IgD-negative memory B cell (primary cell): Measurements from ENCODE around the gene TEX26. TPM values are rescaled to one million over a fixed set of nuclear protein-coding genes. Genes with fewer than 3 reads are reported as not detected.

Experiments used
- H3K27ac Mint-ChIP-seq, 3 donors: one replicate each; pipeline ENCODE4 v1.8.0; 2020 to 2022; ENCODE audit warnings: mild to moderate bottlenecking in 3 of 3, mixed read lengths in 3 of 3, moderate library complexity in 1 of 3
- H3K27me3 Mint-ChIP-seq: one replicate; pipeline ENCODE4 v1.8.0; 2021; ENCODE audit warnings: mixed read lengths
- H3K36me3 Mint-ChIP-seq: one replicate; pipeline ENCODE4 v1.8.0; 2020; ENCODE audit warnings: mild to moderate bottlenecking, mixed read lengths
- H3K4me1 Mint-ChIP-seq, 3 donors: one replicate each; pipeline ENCODE4 v1.8.0; 2020 to 2022; ENCODE audit warnings: mixed read lengths in 3 of 3, mild to moderate bottlenecking in 1 of 3
- H3K4me3 Mint-ChIP-seq, 4 donors: one replicate each; pipeline ENCODE4 v1.8.0; 2020 to 2022; ENCODE audit warnings: mild to moderate bottlenecking in 4 of 4, mixed read lengths in 4 of 4, moderate library complexity in 3 of 4
- H3K9me3 Mint-ChIP-seq, 3 donors: one replicate each; pipeline ENCODE4 v1.8.0; 2020 to 2021; ENCODE audit warnings: mixed read lengths in 3 of 3, mild to moderate bottlenecking in 1 of 3
- polyA plus RNA-seq: library from polyadenylated mRNA; unstranded; fragments of 300-500 nt; fragmentation: Illumina TruSeq; gene quantifications from one replicate; pipeline ENCODE4 v1.2.3, GENCODE V29; 2021

TEX26 gene
- polyA plus RNA-seq, 1 donor from 2014 or later, result not detected

DNA sequence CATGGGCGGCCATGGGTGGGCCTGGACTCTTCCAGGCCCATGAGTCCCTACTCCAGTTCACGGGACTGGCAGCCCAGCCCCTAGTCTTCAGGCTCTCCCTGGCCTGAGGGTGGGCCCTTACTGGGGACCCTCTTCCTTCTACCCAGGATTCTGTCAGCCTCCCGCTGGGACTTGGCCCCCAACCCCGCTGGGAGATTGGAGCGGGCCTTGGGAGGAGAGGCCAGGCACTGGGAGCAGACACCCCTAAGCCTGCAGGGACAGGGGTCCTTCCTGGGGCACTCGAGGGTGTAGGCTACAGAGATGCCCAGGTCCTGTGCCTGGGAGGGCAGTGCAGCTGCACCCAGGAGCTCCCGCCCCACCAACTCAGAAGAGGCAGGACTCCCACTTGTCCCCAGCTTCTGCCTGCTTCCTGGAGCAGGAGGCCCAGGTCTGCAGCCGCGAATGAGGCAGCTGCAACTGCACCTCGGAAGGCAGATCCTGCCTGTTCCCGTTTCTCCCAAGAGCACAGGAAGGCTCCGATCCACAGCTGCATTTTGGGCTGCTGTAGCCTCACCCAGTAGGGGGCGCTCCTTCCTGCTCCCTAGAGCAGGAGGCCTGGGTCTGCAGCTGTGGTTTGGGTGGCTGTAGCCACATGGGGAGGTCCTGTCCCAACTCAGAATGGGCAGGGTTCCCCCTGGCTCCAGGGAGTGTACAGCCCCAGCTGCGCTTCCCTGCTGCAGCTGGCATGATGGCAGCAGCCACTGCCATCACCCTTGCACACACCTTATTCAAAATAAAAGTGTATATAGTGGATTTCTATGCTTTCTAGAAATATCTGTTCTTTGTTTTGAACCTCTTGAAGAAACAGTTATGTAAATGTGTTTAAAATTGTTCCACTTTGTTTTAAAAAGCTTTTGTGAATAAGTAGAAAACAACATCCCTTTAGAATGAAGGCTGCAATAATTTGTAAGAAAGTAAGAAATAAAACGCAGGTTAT is 46.8 kb downstream of the TEX26 start:
- H3K27ac Mint-ChIP-seq, result no peak overlapping the region
- H3K36me3 Mint-ChIP-seq, result no peaks in the 10 kb centered on the region
- H3K27me3 Mint-ChIP-seq, result no peaks in the 10 kb centered on the region
- H3K4me3 Mint-ChIP-seq, result no peak overlapping the region
- H3K4me1 Mint-ChIP-seq, result peaks cover 0 to 1% (median 0%) of the 10 kb centered on the region in 3 donors
- H3K9me3 Mint-ChIP-seq, result no peaks in the 10 kb centered on the region

- Mint-ChIP-seq H3K36me3 (peaks cover under 1% of the 10 kb centered on the region), H3K9me3 (no peaks in the 10 kb centered on the region), H3K4me1 (no peaks in the 10 kb centered on the region), H3K27ac (no peak overlapping the region), H3K4me3 (no peak overlapping the region), H3K27me3 (peaks cover 5% of the 10 kb centered on the region)
These were observed 50.0 kb downstream of the TEX26 start for GRCh38 chr13:30982506-30982905.

DNA sequence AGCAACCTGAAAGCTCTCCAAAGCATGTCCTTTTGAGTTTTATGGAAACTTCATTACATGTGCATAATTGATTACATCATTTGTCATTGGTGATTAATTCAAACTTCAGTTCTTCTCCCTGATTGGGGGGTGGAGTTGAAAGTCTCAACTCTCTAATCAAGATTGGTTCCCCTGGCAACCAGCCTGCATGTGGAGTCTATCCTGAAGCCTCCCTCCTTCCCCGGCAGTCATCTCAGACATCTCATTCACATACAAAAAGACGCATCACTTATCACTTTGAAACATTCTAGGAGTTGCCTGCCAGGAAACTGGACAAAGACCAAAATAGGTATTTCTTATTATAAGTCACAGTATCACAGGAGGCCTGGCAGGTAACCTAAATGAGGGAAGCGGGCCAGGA is 50.5 kb downstream of the TEX26 start:
- H3K27me3 Mint-ChIP-seq, result peaks cover 5% of the 10 kb centered on the region
- H3K4me3 Mint-ChIP-seq, result no peak overlapping the region
- peaks cover 2% of the 10 kb centered on the region for H3K36me3 Mint-ChIP-seq
- no peaks in the 10 kb centered on the region for H3K4me1 Mint-ChIP-seq
- H3K9me3 Mint-ChIP-seq, result no peaks in the 10 kb centered on the region
- no peak overlapping the region for H3K27ac Mint-ChIP-seq

GRCh38 chr13:30983431-30983830 is 51.0 kb downstream of the TEX26 start:
- Mint-ChIP-seq H3K27me3 (peaks cover 5% of the 10 kb centered on the region), H3K4me1 (no peaks in the 10 kb centered on the region), H3K36me3 (peaks cover 2% of the 10 kb centered on the region), H3K9me3 (no peaks in the 10 kb centered on the region), H3K27ac (no peak overlapping the region), H3K4me3 (no peak overlapping the region)

- H3K9me3 Mint-ChIP-seq, result no peaks in the 10 kb centered on the region
- peaks cover 2% of the 10 kb centered on the region for H3K36me3 Mint-ChIP-seq
- H3K4me3 Mint-ChIP-seq, result no peak overlapping the region
- H3K27me3 Mint-ChIP-seq, result peaks cover 5% of the 10 kb centered on the region
- H3K27ac Mint-ChIP-seq, result peak overlapping the region in 1 of 3 donors; percentile 10
- H3K4me1 Mint-ChIP-seq, result no peaks in the 10 kb centered on the region
These were observed 52.2 kb downstream of the TEX26 start for GRCh38 chr13:30984620-30985019.

- Mint-ChIP-seq H3K36me3 (peaks cover 2% of the 10 kb centered on the region), H3K4me3 (no peak overlapping the region), H3K27me3 (peaks cover 8% of the 10 kb centered on the region), H3K4me1 (no peaks in the 10 kb centered on the region), H3K9me3 (no peaks in the 10 kb centered on the region), H3K27ac (no peak overlapping the region)
These were observed 53.3 kb downstream of the TEX26 start for GRCh38 chr13:30985637-30986205.

- Mint-ChIP-seq H3K4me1 (no peaks in the 10 kb centered on the region), H3K36me3 (peaks cover 2% of the 10 kb centered on the region), H3K27ac (no peak overlapping the region)
These were observed 58.7 kb downstream of the TEX26 start for GRCh38 chr13:30991184-30991583.

GRCh38 chr13:30991922-30992321 is 59.5 kb downstream of the TEX26 start:
- H3K36me3 Mint-ChIP-seq, result peaks cover 2% of the 10 kb centered on the region
- H3K27me3 Mint-ChIP-seq, result peaks cover 12% of the 10 kb centered on the region
- no peak overlapping the region for H3K4me3 Mint-ChIP-seq
- H3K4me1 Mint-ChIP-seq, result no peaks in the 10 kb centered on the region
- H3K9me3 Mint-ChIP-seq, result peaks cover 0 to 3% (median 0%) of the 10 kb centered on the region in 3 donors
- H3K27ac Mint-ChIP-seq, result peak overlapping the region in 1 of 3 donors; percentile 64

More at GRCh38 chr13:30991184-30991583, 58.7 kb downstream of the TEX26 start:
- Mint-ChIP-seq H3K4me3 (no peak overlapping the region), H3K27me3 (peaks cover 12% of the 10 kb centered on the region), H3K9me3 (peaks cover 0 to 3% (median 0%) of the 10 kb centered on the region in 3 donors)

- H3K27ac Mint-ChIP-seq, result no peak overlapping the region
- H3K4me3 Mint-ChIP-seq, result no peak overlapping the region
- H3K27me3 Mint-ChIP-seq, result peaks cover 12% of the 10 kb centered on the region
- peaks cover 0 to 3% (median 0%) of the 10 kb centered on the region in 3 donors for H3K9me3 Mint-ChIP-seq
- no peaks in the 10 kb centered on the region for H3K36me3 Mint-ChIP-seq
- H3K4me1 Mint-ChIP-seq, result no peaks in the 10 kb centered on the region
These were observed 62.9 kb downstream of the TEX26 start for GRCh38 chr13:30995331-30995730.

DNA sequence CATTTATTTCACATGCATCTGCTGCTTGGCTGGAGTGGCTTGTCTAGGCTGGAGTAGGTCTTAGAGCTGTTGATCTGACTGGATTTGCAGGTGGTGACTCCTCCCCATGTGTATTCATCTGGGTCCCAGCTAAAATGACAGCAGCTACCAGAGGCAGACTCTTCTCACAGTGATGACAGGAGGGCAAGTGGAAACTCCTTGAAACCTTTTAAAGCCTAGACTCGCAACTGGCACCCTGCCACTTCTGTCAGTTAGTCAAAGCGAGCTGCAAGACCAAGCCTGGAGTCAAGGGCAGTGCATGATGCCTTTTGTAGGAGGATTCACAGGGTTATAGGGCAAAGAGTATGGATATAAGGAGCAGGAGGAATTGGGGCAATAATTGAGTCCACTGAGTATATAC is 65.2 kb downstream of the TEX26 start:
- H3K9me3 Mint-ChIP-seq, result peaks cover 0 to 3% (median 0%) of the 10 kb centered on the region in 3 donors
- H3K36me3 Mint-ChIP-seq, result no peaks in the 10 kb centered on the region
- H3K27ac Mint-ChIP-seq, result no peak overlapping the region
- H3K4me1 Mint-ChIP-seq, result no peaks in the 10 kb centered on the region
- H3K27me3 Mint-ChIP-seq, result peaks cover 12% of the 10 kb centered on the region
- no peak overlapping the region for H3K4me3 Mint-ChIP-seq

DNA sequence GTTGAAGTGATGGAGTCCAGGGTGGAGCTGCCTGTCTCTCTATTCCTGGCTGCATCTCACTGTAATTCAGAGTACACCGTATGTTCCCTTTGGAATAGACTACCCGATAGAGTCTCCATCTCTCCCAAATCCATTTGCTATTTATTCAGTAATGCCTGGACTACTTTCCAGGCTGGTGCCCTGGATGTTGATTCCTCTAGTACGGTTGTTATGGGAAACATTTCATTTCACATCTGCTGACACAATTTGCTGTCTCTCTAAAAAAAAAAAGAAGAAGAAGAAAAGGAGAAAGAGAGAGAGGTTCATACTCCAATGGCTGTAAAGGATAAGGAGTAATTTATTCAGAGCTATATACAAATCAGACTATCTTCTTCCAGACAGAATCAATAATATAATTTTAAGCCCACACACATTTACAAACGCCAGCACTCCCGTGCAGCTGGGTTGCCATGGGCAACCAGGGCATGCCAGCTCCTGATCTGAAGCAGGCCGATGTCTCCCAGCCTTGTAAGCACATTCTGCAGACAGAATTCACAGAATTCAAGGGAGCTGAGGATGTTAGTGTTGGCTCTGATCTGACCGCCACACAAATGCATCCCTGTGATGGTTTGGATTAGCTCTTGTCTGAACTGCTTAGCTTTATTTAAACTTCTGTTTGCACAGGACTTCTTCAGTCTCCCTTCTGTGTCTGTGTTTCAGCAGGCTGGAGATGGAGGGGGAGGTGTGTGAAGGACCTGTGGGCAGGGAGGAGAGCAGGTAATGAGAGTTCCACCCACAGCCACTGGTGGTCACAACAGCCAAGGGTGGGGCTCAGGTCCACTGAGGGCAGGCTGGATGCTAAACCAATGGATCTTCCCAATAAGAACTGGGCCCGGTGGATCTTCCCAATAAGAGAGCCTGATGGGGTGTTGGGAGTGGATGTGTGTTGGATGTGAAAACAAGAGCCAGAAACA is 66.0 kb downstream of the TEX26 start:
- no peaks in the 10 kb centered on the region for H3K36me3 Mint-ChIP-seq
- no peaks in the 10 kb centered on the region for H3K4me1 Mint-ChIP-seq
- H3K4me3 Mint-ChIP-seq, result no peak overlapping the region
- H3K9me3 Mint-ChIP-seq, result peaks cover 0 to 3% (median 0%) of the 10 kb centered on the region in 3 donors
- no peak overlapping the region for H3K27ac Mint-ChIP-seq
- H3K27me3 Mint-ChIP-seq, result peaks cover 9% of the 10 kb centered on the region

DNA sequence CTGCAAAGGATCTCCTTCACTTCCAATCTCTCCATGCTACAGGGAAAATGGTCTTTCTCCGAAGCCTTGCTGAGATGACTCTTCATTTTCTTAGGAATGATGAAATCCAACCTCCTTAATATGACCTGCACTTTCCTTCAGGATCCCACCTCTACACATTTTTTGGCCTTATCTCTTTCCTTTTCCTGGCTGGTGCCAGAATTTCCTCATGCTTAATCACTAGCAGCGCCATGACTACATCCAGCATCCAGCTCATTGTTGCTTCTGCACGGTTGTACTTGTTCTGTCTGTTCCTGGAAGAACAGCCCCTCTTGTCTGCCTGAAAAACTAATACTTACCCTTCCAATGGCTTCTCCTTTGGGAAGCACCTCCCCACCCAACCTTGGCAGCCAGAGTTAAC is 68.4 kb downstream of the TEX26 start:
- Mint-ChIP-seq H3K9me3 (no peaks in the 10 kb centered on the region), H3K36me3 (no peaks in the 10 kb centered on the region), H3K27ac (no peak overlapping the region), H3K4me3 (no peak overlapping the region), H3K4me1 (no peaks in the 10 kb centered on the region), H3K27me3 (peaks cover 9% of the 10 kb centered on the region)

DNA sequence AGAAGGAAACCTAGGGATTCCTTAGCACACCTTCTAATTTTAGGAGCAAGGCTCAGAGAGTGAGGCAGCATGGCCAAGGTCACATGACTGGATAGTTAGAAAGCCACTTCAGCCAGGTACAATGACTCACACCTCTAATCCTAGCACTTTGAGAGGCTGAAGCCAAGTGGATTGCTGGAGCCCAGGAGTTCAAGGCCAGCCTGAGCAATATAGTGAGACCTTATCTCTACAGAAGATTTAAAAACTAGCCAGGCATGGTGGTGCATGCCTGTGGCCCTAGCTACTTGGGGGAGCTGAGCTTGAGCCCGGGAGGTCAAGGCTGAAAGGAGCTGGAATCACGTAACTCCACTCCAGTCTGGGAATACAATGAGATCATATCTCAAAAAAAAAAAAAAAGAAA is 69.2 kb downstream of the TEX26 start:
- Mint-ChIP-seq H3K9me3 (no peaks in the 10 kb centered on the region), H3K4me3 (no peak overlapping the region), H3K27me3 (peaks cover 9% of the 10 kb centered on the region), H3K36me3 (no peaks in the 10 kb centered on the region), H3K27ac (no peak overlapping the region), H3K4me1 (no peaks in the 10 kb centered on the region)

DNA sequence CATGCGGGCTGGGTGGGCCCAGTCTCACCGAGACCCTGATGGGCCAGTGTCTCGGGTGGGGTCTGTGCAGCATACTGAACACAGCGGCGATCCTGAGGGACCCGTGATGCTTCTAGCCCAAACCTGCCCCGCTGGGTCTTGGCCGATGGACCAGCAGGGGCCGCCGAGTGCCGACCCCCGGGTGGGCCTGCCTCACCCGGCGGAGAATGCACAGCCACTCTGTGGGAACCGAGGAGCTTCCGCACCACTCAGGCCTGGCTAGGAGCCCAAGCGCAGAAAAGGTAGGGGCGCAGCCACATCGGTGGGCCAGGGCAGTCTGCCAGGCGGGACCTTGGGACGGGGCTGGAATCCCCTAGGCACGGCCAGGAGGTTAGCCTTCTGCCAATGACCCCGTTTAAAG is 72.6 kb downstream of the TEX26 start:
- Mint-ChIP-seq H3K4me1 (no peaks in the 10 kb centered on the region), H3K9me3 (no peaks in the 10 kb centered on the region), H3K36me3 (no peaks in the 10 kb centered on the region), H3K27ac (no peak overlapping the region), H3K4me3 (no peak overlapping the region), H3K27me3 (peaks cover 26% of the 10 kb centered on the region)

DNA sequence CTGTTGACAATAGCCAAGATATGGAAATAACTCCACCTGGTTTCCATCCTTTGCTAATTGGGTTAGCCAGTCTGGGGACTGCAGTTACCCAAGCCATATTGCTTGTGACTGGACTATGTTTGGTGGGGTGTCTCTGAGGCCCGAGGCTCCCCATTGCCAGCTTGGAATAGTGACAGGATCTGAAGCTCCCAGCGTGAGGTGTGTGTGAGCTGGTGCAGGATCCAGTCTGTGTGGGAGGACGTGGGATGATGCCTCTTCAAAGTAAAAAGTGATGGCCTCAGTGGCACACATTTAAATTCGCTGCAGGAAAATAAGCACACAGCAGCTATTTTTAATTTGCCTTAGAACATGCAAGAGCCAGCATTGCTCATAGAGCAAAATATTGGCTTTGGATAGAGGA is 75.0 kb downstream of the TEX26 start:
- Mint-ChIP-seq H3K4me1 (peaks cover 4 to 8% (median 6%) of the 10 kb centered on the region in 3 donors), H3K27ac (no peak overlapping the region), H3K4me3 (no peak overlapping the region), H3K36me3 (no peaks in the 10 kb centered on the region), H3K27me3 (peaks cover 31% of the 10 kb centered on the region), H3K9me3 (no peaks in the 10 kb centered on the region)
